ENCODE measurements around the gene CAMSAP3.
"Not testable (repeated sequence)": the region's sequence is repeated elsewhere in the genome, so short reads cannot be mapped to it uniquely, and the experiment has no call there.

Gene CAMSAP3

DNA sequence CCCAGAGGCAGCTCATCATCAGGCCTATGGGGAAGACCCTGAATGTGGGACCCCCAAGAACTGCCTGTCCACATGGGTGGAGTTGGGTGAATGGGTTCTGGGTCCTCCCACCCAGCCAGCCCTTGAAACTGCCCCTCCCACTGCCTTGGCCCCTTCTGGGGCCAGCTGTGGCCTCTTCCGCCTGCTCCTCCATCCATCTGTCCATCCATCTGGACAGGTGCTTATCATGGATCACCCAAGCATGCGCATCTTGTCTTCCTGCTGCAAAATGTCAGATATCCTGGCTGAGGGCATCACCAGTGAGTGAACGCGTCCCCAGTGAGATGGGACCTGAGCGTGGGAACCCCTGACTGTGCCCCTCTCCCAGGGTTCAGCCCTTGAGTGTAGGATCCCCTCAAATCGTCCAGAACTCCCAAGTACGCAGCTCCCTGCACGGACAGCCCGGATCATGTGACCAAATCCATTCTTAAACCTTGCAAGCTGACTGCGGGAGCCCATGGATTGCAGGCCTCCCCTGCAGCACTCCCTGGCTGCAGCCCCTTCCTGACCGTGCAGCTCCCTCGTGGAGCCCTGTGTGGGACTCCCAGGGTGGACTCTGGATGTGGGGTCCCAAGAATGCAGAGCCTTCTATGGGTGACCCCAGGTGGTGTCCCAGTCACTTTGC is 43.3 kb downstream of the CAMSAP3 start:
- no peak for TF ChIP-seq CTCF (IDR thresholded peaks at IDR 0.05; ENCODE audit: borderline replicate concordance, control extremely low read depth, extremely low read depth, insufficient read depth, missing control alignments)
- no peak for DNase-seq (ENCODE audit: low spot score)
- in situ Hi-C loops (cut with MboI; ENCODE audit: low sequenced_read_pairs, unreplicated experiment): no loop called here

DNA sequence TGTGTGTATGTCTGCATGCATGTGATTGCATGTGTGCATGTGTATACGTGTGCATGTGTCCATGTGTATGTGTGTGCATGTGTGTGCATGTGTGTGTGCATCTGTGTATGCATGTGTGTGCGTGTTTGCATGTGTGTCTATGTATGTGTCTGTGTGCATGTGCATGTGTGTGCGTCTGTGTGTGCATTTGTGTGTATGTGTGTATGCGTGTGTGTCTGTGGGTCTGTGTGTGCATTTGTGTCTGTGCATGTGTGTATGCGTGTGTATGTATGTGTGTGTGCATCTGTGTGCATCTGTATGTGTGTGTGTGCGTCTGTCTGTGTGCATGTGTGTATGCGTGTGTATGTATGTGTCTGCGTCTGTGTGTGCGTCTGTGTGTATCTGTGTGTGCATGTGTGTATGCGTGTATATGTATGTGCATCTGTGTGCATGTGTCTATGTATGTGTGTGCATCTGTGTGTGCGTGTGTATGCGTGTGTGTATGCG is 44.2 kb downstream of the CAMSAP3 start:
- no peak for DNase-seq (ENCODE audit: low spot score)
- TF ChIP-seq CTCF (IDR thresholded peaks at IDR 0.05; ENCODE audit: borderline replicate concordance, control extremely low read depth, extremely low read depth, insufficient read depth, missing control alignments): no peak
- in situ Hi-C loops (cut with MboI; ENCODE audit: low sequenced_read_pairs, unreplicated experiment): no loop called here

DNA sequence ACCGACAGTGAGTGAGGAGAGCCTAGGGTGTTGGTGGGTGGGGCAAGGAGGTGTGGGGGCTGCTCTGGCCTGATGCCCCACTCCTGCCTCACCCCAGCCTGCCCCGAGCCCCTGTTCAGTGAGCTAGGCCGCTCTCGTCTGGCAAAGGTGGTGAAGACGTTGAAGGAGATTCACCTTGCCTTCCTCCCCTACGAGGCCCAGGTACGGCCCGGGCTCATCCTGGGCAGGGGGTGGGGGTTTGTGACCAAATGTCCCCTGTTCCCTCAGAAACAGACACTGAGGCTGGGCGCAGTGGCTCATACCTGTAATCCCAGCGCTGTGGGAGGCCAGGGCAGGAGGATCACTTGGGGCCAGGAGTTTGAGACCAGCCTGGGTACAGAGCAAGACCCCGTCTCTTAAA is 45.1 kb downstream of the CAMSAP3 start:
- in situ Hi-C loops (cut with MboI; ENCODE audit: low sequenced_read_pairs, unreplicated experiment): no loop called here
- no peak for TF ChIP-seq CTCF (IDR thresholded peaks at IDR 0.05; ENCODE audit: borderline replicate concordance, control extremely low read depth, extremely low read depth, insufficient read depth, missing control alignments)
- DNase-seq (ENCODE audit: low spot score): no peak

DNA sequence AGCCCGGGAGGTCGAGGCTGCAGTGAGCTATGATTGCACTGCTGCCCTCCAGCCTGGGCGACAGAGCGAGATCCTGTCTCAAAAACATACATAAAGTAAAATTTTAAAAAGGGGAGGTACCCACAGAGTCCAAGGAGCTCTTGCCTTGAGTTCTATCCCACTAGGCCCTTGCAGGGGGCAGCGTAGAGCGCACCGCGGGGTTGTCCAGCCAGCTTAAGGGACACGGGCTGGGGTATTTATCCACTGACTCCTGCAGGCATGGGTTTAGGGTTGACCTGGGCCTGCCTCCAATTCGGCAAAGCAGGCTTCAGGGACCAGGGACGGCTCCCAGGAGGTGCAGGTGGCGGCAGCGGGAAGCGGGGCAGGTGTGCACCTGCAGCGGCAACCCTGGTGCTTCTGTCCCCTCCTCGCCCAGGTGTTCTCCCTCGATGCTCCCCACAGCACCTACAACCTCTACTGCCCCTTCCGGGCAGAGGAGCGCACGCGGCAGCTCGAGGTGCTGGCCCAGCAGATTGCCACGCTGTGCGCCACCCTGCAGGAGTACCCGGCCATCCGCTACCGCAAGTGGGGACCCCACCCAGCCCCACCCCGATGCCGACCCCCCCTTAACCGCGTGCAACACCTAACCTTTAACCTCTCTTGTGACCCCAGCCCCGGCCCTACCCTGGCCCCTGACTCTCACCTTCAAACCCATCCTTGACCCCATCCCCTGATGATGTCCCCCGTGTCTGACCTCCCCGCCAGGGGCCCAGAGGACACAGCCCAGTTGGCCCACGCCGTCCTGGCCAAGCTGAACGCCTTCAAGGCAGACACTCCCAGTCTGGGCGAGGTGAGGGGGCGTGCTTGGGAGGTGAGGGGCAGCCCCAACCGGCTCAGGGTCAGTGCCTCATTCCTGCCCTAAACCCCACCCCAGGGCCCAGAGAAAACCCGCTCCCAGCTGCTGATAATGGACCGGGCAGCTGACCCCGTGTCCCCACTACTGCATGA is 45.9 kb downstream of the CAMSAP3 start:
- TF ChIP-seq CTCF (IDR thresholded peaks at IDR 0.05; ENCODE audit: borderline replicate concordance, control extremely low read depth, extremely low read depth, insufficient read depth, missing control alignments): no peak
- in situ Hi-C loops (cut with MboI; ENCODE audit: low sequenced_read_pairs, unreplicated experiment): no loop called here
- DNase-seq (ENCODE audit: low spot score): no peak

DNA sequence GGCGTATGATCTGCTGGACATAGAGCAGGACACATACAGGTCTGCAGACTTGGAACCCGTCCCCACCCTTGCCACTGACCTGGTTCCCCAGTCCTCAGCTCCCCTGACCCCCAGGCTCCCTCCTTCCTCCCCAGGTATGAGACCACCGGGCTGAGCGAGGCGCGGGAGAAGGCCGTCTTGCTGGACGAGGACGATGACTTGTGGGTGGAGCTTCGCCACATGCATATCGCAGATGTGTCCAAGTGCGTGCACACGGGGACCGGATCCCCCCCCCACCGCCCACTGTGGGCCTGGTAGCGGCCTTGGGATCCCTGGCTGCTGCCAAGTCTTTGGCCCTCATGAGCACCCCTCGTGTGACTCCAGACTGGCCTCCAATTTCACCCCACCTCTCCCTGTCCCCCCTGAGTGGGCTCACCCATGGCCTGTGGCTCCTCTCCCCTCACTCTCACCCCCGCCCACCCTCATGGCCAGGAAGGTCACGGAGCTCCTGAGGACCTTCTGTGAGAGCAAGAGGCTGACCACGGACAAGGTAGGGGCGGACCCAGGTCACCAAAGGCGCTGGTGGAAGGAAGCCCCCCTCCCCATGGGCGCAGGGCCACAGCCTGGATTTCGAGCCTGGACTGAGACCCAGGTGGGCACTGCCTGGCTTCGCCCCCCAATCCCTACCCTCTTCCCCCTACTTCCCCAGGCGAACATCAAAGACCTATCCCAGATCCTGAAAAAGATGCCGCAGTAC is 46.8 kb downstream of the CAMSAP3 start:
- no peak for DNase-seq (ENCODE audit: low spot score)
- in situ Hi-C loops (cut with MboI; ENCODE audit: low sequenced_read_pairs, unreplicated experiment): no loop called here
- TF ChIP-seq CTCF (IDR thresholded peaks at IDR 0.05; ENCODE audit: borderline replicate concordance, control extremely low read depth, extremely low read depth, insufficient read depth, missing control alignments): no peak

DNA sequence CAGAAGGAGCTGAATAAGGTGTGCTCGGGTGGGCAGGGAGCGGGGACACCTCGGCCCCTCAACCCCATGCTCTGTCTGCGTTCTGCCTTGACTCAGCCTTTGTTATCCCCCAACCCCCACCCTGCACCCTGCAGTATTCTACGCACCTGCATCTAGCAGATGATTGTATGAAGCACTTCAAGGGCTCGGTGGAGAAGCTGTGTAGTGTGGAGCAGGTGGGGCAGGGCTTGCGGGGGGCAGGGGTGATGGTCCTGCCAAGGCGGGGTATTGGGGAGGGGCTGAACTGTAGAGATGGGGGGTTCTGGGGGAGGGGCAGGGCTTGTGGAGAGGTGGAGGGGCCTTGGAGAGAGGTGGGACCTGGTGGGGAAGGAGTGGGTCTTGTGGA is 47.4 kb downstream of the CAMSAP3 start:
- in situ Hi-C loops (cut with MboI; ENCODE audit: low sequenced_read_pairs, unreplicated experiment): no loop called here
- no peak for DNase-seq (ENCODE audit: low spot score)

DNA sequence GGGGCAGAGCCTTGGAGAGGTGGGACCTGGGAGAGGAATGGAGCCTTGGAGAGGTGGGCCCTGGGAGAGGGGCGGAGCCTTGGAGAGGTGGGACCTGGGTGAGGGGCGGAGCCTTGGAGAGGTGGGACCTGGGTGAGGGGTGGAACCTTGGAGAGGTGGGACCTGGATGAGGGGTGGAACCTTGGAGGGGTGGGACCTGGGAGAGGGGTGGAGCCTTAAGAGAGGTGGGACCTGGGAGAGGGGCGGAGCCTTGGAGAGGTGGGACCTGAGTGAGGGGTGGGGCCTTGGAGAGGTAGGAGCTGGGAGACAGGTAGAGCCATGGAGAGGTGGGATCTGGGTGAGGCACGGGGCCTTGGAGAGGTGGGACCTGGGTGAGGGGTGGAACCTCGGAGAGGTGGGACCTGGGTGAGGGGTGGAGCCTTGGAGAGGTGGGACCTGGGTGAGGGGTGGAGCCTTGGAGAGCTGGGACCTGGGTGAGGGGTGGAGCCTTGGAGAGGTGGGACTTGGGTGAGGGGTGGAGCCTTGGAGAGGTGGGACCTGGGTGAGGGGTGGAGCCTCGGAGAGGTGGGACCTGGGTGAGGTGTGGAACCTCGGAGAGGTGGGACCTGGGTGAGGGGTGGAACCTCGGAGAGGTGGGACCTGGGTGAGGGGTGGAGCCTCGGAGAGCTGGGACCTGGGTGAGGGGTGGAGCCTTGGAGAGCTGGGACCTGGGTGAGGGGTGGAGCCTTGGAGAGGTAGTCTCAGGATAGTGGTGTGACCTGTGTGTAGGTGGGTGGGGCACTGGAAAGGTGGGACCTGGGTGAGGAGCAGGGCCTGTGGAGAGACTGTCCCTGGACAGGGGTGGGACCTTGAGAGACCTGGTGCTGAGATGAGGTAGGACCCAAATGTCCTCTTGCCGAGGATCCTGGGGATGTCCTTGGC is 48.2 kb downstream of the CAMSAP3 start:
- DNase-seq (ENCODE audit: low spot score): peak; percentile 62
- in situ Hi-C loops (cut with MboI; ENCODE audit: low sequenced_read_pairs, unreplicated experiment): not testable (repeated sequence)

More for the DNA sequence above, 47.4 kb downstream of the CAMSAP3 start:
- no peak for TF ChIP-seq CTCF (IDR thresholded peaks at IDR 0.05; ENCODE audit: borderline replicate concordance, control extremely low read depth, extremely low read depth, insufficient read depth, missing control alignments)

All from GM13976 (cell line).